ENCODE results near the gene OS9.

- TF ChIP-seq, protein P1, sequence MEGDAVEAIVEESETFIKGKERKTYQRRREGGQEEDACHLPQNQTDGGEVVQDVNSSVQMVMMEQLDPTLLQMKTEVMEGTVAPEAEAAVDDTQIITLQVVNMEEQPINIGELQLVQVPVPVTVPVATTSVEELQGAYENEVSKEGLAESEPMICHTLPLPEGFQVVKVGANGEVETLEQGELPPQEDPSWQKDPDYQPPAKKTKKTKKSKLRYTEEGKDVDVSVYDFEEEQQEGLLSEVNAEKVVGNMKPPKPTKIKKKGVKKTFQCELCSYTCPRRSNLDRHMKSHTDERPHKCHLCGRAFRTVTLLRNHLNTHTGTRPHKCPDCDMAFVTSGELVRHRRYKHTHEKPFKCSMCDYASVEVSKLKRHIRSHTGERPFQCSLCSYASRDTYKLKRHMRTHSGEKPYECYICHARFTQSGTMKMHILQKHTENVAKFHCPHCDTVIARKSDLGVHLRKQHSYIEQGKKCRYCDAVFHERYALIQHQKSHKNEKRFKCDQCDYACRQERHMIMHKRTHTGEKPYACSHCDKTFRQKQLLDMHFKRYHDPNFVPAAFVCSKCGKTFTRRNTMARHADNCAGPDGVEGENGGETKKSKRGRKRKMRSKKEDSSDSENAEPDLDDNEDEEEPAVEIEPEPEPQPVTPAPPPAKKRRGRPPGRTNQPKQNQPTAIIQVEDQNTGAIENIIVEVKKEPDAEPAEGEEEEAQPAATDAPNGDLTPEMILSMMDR (conservative IDR thresholded peaks at IDR 0.05; ENCODE audit: low read length), result no peak
- TF ChIP-seq EZH2phosphoT487 (IDR thresholded peaks at IDR 0.05; ENCODE audit: borderline replicate concordance, low read depth, low read length), result no peak
Measured at GRCh38 chr12:57723630-57723962, 29.7 kb downstream of the OS9 start.

All from OCI-LY7 (cell line).